ENCODE measurements around the gene MBTPS2. TPM values are rescaled to one million over a fixed set of nuclear protein-coding genes. Genes with fewer than 3 reads are reported as not detected.

MBTPS2 gene
- 10 to 100 TPM in 1 of 2 donors, 1 to 10 TPM in 1; 10.0 to 15.0 TPM for total RNA-seq

DNA sequence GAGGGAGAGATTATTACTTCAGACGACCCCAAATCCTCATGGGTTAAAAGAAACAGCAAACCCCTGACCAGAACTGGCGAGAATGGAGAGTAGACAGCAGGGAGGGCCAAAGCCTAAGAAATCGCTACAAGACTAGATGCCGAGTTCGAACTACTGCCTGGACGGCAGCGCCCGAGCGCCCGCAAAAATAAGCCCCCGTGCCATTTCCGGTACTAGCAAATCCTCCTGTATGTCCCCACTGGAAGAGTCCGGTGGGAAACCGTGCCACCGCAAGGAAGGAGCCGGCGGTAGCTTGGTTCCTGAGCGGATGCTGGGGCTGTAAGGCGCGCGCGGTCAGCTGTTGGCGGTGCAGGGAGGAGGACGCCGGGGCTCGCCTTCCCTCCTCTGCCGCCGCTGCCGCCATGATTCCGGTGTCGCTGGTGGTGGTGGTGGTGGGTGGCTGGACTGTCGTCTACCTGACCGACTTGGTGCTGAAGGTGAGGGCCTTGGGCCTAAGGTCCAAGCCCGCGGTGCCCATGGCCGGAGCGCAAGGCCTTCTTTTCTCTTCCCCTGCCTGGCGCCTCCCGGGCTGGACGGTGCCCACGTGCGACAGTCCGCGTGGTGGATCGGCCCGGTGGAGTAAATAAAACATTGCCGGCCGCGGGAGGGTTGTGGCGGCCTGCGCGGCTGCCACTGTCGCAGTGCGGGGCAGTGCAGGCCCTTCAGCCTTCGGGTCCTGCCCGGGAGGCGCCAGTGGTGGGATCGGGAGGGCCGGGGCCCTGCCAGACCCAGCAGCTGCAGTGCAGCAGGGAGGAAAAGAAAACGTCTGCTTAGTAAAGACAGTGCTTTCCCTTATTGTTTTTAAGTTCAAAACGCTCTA lies at the start of gene MBTPS2:
TSS of gene MBTPS2 (plus strand) at position 284 of the 859 bp plus-strand sequence. CDS start at position 402, 118 bp downstream.

GRCh38 chrX:21855937-21856415 lies 16.6 kb downstream of the MBTPS2 start, which contains the start of gene YY2:
TSS of gene YY2 (plus strand) at chrX:21855987. CDS start at chrX:21856485, 498 bp downstream.

Small RNA genes lying within 50 kb of the gene (small RNA-seq; reads per million reads assigned to genes)
- gene U73479.1 = 0 reads per million in 2 donors

Other genes starting within 250 kb of the MBTPS2 start
- under 1 TPM; 0.34 to 0.67 TPM for gene KLHL34, start 181.3 kb upstream of the MBTPS2 start, total RNA-seq
- not detected for gene SMPX, start 81.5 kb upstream of the MBTPS2 start, total RNA-seq
- 1 to 10 TPM; 1.4 to 2.7 TPM for gene YY2, start 16.4 kb downstream of the MBTPS2 start, total RNA-seq
- gene SMS, start 101.1 kb downstream of the MBTPS2 start, total RNA-seq = 100 to 1,000 TPM; 128 to 212 TPM
- 1 to 10 TPM in 1 of 2 donors, under 1 TPM in 1; 0.67 to 1.7 TPM for gene PHEX, start 192.7 kb downstream of the MBTPS2 start, total RNA-seq

Data from melanocyte of skin (primary cell).